GM18502 (cell line): ENCODE measurements around the gene EID2.

Experiments
- ATAC-seq: cut with Tn5 transposase; IDR thresholded peaks from one replicate; pipeline ENCODE4 v1.9.1; 2021; ENCODE audit warnings: mild to moderate bottlenecking; ENCODE audit not compliant: unreplicated experiment, poor library complexity

EID2 gene, protein sequence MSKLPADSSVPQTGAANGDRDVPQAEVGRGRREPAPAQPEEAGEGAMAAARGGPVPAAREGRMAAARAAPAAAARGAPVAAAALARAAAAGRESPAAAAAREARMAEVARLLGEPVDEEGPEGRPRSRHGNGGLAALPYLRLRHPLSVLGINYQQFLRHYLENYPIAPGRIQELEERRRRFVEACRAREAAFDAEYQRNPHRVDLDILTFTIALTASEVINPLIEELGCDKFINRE

DNA sequence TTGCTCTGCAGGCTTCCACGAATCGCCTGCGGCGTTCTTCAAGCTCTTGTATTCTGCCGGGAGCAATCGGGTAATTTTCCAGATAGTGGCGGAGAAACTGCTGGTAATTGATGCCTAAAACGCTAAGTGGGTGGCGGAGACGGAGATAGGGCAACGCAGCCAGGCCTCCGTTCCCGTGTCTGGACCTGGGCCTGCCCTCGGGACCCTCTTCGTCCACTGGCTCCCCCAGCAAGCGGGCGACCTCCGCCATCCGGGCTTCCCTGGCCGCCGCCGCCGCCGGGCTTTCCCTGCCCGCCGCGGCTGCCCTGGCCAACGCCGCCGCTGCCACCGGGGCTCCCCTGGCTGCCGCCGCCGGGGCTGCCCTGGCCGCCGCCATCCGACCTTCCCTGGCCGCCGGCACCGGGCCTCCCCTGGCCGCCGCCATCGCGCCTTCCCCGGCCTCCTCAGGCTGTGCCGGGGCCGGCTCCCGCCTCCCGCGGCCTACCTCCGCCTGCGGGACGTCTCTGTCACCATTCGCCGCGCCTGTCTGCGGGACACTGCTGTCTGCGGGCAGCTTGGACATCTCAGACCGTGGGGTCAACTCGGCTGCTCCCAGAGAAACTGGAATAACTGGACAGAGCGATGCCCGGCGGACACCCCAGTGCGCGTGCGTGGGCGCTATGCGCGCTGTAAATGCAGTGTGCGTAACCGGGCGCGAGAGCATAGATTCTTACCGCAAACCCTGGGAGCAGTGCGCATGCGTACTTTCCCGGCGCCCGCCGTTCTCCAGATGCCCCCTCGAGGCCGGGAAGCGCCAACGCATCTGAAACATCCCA, at the start of gene EID2:
EID2 (minus strand) TSS at position 644 of the 815 bp plus-strand sequence; CDS start at position 562, 82 bp downstream.
- ATAC-seq, result peak; percentile 78

DNA sequence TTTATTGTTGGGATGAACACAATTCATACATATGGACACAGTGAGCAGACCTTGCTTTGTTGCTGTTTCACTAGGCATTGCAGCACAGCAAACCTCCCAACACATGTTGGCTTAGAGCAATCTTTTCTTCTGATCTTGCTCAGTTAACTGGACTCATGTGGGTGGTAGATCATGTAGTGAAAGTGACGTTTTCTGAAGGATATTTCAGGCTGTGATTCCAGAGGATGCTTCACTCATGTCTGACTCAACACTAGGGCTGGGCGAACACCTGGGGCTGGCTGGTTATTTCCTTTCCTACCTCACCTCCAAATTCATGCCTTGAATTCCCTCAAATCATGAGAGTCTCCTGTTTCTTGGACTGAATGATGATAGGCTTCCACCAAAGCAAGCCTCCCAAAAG, 48.1 kb upstream of the EID2 start:
- no peak for ATAC-seq

DNA sequence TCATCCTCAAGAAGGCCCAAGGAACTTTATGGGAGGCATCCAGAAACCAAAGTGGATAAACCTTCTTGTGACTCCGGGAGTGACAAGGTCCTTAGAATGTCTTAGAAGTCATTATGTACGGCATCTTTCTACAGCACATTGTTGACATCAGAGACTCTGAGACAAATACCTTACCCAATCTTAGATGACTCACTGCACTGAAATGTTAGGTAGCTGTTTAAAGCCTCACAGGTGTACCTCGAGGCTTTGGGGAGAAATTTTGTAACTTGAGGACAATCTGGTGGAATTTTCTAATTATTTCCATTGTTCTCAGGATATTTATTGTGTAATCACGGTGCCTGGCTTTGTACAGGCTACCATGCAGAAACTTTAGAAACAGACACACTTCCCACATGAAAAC, 47.5 kb upstream of the EID2 start:
- ATAC-seq, result no peak

DNA sequence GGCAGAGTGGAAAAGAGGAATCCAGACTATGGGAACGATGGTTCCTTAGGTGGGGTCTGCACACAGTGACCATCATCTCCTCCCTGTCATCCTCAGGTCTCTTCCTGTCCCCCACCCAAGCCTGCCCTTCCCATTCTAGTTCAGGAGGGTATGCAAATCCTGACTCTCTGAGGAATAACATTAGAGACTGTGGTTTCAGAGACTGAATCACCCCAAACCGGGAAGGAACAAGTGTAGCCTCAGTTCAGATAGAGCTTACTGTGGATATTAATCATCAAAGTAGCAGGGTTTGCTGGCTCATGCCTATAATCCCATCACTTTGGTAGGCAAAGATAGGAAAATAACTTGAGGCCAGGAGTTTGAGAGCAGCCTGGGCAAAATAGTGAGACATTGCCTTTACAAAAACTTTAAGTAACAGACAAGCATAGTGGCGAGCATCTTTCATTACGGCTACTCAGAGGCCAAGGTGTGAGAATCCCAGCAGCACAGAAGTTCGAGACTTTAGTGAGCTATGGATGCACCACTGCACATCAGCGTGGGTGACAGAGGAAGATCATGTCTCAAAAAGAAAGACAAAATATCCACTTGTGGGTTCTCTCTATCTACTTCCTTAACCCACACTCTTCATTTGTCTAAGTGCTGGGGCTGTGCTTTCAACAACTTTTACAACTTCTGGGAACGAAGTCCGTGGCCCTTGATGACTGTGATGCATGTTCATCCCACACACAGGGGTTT, 43.1 kb upstream of the EID2 start:
- no peak for ATAC-seq

DNA sequence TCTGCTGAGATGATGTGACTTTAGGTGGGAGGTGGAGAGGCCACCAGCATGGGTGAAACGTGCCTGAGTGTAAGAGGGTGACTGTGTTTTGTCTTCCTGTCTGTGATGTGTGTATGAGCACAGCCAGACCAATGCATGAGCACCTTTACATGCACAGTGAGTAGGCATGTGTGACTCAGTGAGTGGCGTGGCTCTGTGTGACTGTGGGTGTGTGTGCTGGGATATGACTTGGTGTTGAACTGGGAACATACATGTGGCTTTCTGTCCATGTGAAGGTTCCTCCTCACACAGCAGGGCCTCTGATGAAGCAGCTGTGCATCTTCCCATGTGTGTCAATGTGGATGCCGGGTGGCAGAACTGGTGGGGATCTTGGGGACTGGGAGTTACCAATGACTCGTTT, 42.5 kb upstream of the EID2 start:
- no peak for ATAC-seq

DNA sequence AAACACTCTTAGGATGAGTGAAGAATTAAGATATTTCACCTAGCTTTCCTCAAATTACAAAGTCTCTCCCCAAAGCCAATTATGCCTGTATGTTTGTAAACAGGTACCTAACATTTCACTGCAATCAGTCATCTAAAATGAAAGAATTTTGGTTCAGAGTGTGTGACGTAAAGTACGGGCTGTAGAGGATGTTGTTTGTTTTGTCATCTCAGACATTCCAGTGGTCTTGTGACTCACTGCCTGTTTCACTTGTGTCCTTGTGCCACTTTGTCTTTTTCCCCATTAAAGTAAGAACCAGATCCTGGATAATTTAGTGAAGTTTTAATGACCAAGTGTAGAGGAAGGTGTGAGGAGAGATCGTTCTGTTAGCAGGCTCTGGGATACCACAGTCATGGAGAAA, 28.6 kb upstream of the EID2 start:
- ATAC-seq, result no peak

DNA sequence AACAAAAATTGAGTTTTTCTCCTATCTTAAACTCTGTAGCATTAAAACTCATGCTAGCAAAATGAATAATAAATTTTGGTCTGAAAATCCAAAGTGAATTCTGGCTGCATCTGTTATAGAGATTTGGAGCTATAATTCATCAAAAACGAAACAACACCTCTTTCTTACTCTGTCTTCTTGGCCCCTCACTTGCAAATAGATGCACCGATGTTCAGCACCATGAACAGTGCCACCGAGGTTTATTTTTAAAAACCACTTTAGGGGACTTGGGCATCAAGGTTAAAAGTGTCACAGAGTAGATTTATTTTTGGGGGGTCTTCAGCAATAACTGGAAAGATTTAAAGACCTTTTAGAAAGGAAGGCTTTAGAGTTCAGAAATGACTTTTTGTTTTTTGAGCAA, 26.1 kb upstream of the EID2 start:
- no peak for ATAC-seq

DNA sequence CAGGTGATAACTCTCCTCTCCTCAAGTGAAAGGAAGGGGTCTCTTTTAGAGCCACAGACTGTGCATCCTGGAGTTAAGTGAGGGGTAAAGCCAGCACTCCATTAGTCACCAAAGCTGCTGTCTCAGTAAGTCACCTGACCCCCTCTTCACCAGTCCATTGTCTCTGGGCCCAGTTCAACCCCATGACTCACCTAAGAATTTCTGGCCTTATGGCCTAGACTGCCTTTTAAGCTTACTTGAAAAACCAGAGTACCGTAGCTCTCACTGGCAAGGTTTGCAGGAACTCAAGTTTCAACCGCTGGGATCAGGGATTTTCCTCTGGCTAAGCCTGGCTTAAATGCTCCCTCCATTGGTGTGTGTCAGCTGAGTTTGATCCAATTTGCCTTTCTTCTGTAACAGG, 23.4 kb upstream of the EID2 start:
- ATAC-seq, result no peak

DNA sequence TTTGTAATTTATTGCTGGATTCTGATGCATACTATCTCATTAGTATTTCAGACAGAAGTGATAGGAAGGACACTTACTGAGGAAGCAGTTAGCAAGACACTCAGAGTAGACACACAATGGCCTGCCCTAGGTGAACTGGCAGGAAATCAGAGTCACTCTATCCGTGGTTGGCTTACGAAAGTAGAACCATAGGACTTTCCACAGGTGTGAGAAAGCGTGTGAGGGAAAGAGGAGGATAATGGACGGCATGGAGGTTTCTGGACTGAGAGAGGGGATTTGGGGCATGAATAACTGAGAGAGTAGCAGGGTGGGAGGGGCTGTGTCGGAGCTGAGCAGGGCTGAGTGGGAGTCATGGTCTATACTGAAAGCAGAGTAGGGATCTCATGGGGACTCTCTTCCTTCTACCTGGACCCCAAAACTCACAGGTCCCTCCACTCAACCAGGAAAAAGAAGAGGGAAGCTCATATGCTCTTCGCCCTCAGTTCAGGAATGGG, 18.7 kb upstream of the EID2 start:
- ATAC-seq, result no peak

DNA sequence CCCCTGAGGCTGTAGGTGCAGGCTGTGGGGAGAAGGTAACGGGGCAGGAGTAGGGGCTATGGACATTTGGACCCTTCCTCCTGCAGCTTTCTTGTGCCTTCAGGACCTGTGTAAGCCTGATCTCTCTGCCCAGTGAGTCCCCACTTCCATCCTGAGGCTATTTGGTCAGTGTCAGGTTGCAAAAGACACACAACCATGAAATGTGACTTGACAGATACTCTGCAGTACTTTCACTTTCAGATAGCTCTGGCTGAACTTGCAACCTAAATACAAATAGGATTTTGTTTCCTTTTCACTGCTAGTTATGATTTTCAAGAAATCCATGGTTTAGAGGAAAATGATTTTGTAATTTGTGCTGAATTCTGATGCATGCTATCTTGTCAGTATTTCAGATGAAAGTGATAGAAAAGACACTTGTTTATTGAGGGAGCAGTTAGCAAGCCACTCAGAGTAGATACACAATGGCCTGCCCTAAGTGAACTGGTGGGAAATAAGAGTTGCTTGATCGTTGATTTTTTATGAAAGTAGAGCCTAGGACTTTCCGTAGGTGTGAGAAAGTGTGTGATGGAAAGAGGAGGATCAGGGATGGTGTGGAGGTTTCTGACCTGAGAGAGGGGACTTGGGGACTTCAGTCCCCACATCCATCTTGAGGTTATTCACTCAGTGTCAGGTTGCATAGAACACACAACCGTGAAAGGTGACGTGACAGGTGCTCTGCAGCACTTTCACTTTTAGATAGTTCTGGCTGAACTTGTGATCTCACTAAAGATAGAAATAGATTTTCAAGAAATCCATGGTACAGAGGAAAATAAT, 18.1 kb upstream of the EID2 start:
- ATAC-seq, result peak; percentile 49

DNA sequence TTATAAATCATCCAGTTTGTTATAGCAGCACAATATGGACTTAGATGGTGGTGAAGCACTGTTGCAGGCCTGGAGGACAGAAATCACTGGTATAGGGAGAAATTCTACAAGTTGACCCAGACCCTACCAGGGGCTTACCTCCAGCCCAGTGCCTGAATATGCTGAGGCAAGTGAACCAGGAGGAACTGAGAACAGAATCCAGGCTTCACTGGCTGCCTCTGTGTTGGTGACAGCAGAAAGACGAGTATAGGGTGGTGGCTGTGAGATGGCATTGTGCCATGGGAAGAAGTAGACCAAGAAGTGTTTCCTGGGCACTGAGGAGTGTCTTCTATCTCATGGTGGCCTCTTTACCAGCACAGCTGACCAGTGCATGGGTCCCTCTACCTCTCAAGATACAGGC, 15.9 kb upstream of the EID2 start:
- no peak for ATAC-seq

DNA sequence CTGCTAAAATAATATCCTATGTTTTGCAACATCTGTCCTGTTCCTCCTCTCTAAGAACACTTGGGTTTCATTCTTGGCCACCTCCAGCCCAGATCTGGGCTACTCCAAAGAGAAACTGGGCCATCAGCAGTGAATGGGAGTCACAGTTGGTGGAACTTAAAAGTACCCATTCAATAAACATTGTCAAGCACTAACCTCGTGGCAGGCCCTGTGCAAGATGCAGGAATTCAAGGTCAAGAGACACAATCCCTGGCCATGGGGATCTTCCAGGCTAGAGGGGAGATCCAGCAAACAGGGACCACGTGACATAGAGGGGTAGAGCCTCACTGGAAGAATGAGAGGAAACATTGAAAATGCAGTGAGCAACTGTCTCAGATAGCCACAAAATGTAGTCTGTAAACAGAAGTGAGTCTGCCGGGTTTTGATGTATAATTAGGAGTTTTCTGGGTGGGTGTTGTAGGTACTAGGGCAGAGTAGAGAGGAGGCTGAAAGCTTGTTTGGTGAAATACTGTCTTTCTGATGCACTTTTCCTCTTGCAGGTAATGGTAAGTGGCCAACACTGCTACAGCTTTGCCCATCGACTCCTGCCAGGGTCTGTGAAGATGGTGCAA, 14.8 kb upstream of the EID2 start:
- no peak for ATAC-seq

DNA sequence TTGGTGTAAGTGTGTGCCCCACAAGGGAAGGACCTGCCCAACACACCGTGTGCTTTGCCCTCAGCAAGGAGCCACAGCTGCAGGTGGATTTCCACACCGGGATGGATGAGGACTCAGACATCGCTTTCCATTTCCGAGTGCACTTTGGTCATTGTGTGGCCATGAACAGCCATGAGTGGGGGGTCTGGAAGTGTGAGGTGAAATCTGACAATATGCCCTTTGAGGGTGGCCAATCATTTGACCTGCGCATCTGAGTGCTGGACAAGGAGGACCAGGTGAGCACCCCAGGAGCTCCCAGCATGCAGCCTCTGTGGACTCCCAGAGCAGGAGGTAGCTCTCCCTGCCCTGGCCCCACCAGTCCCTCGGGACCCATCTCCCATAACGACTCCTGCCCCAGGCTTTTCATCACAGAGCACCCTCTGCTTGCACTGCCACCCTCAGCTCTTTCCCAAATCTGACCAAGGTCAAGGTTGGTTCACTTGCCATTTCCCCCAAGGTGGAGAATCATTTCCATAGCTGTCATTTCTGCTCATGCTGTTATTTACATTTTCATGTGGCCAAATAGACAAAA, 13.2 kb upstream of the EID2 start:
- no peak for ATAC-seq

DNA sequence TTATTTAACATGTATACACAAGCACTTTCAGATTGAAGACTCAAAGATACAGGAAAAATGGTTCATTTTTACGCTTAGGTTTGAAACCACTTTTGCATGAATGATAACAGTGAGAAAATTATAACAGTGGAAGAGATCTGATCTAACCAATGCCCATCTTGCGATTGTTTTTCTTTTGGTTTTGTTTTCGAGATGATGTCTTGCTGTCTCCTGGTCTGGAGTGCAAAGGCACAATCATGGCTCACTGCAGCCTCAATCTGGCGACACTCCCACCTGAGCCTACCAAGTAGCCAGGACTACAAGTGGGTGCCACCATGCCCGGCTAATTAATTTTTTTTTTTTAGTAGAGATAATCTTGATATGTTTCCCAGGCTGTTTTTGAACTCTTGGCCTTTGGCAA, 10.2 kb upstream of the EID2 start:
- ATAC-seq, result no peak

DNA sequence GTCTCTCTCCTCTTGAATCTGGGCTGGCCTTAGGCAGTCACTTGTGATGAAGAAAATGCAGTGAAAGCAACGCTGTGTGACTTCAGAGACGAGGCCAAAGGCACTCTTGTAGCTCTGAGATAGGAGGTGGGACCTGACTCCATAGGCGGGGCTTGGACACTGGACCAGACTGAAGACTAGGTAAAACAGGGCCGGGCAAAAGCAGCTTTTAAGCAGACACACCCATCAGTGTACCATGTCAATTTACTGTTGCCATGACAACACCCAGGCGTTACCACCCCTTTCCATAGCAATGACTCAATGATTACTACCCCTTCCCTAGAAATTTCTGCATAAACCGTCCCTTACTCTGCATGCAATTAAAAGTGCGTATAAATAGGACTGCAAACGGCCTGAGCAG, 6.6 kb upstream of the EID2 start:
- no peak for ATAC-seq

DNA sequence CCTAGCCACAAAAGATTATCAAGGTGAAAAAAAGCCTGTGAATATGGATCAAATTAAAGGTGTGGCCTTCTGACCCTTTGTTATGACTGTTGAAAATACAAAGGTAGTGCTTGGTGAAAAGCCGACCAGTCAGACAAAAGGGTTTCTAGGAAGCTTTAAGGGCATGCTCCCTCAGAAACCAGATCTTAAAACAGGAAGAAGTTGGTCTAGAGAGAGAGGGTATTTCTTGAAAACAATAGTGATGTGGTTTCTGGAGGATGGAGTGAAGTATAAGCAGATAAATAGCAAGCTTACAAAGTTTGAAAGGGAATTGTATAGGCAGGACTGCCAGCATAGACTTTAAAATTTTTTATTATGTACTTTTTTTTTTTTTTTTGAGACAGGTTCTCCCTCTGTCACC, 5.0 kb upstream of the EID2 start:
- ATAC-seq, result no peak

DNA sequence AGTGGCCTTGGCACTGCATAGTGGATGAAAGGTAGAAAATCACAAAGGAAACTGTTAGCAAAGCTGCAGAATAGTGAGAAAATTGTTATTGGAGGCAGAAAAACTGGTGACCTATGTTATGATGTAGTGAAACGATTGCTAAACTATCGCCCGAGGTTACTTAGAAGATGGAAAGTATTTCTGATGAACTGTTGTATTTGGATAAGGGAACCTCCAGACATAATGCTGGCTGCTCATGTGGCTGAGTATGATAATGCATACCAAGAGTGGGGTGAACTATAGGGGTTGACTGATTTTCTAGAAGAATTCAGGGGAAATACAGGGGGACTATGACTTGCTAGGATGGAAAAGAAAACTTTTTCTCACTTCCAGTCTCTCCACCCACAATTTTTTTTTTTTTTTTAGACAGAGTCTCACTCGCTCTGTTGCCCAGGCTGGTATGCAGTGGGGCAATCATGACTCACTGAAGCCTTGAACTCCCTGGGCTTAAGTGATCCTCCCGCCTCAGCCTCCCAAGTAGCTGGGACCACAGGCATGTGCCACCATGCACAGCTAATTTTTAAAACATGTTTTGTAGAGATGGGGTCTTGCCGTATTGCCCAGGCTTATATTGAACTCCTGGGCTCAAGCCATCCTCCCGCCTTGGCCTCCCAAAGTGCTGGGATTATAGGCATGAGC, 4.4 kb upstream of the EID2 start:
- ATAC-seq, result no peak

DNA sequence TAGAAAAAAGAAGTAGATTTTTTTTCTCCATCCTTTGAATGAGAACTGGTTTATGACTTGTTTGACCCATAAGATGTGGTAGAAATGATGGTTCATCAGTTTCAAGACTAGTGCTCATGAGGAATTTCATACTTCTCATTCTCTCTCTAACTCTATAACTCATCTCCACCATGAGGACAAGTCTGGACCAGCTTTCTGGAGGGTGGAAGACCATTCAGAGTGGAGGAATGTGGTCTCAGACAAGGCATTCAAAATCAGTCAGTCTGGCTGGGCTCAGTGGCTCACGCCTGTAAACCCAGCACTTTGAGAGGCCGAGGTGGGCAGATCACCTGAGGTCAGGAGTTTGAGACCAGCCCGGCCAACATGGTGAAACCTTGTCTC, 3.5 kb upstream of the EID2 start:
- no peak for ATAC-seq

DNA sequence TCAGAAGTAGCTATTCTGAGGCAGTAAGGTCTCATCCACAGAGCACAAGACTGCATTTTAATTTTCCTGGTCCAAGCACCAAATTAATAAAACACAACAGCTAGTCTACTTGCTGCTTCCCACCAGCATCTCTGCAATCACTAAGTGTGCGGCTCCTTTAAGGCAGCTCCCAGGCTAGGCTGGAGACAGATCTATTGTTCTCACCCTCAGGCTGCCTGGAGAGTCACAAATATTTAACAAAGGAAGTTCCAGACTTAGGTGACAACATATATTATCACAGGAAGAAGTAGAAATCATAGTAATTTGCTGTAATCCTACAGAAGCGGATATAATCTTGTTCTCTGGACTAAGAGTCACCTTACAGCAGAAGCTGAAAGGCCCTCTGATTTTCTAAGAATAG, 2.2 kb upstream of the EID2 start:
- no peak for ATAC-seq
